ENCODE data around the gene WDR59. TPM values are rescaled to one million over a fixed set of nuclear protein-coding genes. Genes with fewer than 3 reads are reported as not detected.

The WDR59 gene
- total and polyA plus RNA-seq, 2 donors from 2014 or later, result 32.6 to 60.0 TPM

DNA sequence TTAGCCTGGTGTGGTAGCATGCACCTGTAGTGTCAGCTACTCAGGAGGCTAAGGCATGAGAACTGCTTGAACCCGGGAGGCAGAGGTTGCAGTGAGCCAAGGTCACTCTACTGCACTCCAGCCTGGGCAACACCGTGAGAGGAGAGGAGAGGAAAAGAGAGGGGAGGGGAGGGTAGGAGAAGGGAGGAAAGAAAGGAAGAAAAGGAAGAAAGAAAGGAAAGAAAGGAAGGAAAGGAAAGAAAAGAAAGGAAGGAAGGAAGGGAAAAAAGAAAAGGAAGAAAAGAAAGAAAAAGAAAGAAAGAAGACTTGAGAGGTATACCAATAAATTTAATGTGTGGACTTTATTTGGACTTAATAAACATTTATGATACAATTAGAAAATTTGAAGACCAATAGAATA, 143.5 kb downstream of the WDR59 start:
- TF ChIP-seq, protein P1, sequence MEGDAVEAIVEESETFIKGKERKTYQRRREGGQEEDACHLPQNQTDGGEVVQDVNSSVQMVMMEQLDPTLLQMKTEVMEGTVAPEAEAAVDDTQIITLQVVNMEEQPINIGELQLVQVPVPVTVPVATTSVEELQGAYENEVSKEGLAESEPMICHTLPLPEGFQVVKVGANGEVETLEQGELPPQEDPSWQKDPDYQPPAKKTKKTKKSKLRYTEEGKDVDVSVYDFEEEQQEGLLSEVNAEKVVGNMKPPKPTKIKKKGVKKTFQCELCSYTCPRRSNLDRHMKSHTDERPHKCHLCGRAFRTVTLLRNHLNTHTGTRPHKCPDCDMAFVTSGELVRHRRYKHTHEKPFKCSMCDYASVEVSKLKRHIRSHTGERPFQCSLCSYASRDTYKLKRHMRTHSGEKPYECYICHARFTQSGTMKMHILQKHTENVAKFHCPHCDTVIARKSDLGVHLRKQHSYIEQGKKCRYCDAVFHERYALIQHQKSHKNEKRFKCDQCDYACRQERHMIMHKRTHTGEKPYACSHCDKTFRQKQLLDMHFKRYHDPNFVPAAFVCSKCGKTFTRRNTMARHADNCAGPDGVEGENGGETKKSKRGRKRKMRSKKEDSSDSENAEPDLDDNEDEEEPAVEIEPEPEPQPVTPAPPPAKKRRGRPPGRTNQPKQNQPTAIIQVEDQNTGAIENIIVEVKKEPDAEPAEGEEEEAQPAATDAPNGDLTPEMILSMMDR (IDR thresholded peaks at IDR 0.05; ENCODE audit: borderline replicate concordance, extremely low read depth, insufficient read depth), result no peak
- Histone ChIP-seq H3K9ac (ENCODE audit: low read length in 3 of 3) (no peak overlapping the region), H3K27me3 (ENCODE audit: control insufficient read depth, insufficient read depth, low read length) (no peaks in the 10 kb centered on the region), H3K4me1 (ENCODE audit: control insufficient read depth in 2 of 3, insufficient read depth in 2 of 3, low read depth in 1 of 3, low read length in 3 of 3) (no peaks in the 10 kb centered on the region), H3K27ac (ENCODE audit: low read depth in 2 of 2, low read length in 2 of 2) (no peak overlapping the region), H3K4me3 (ENCODE audit: low read length in 3 of 3) (no peak overlapping the region), H3K36me3 (ENCODE audit: control insufficient read depth in 2 of 3, insufficient read depth in 3 of 3, low read length in 3 of 3) (no peaks in the 10 kb centered on the region), H3K9me3 (ENCODE audit: control insufficient read depth in 2 of 3, insufficient read depth in 1 of 3, low read length in 3 of 3) (no peaks in the 10 kb centered on the region)
- intact Hi-C loops (cut with DNase I), result no loop called here
- FAIRE-seq, result no peak
- no peak for DNase-seq

DNA sequence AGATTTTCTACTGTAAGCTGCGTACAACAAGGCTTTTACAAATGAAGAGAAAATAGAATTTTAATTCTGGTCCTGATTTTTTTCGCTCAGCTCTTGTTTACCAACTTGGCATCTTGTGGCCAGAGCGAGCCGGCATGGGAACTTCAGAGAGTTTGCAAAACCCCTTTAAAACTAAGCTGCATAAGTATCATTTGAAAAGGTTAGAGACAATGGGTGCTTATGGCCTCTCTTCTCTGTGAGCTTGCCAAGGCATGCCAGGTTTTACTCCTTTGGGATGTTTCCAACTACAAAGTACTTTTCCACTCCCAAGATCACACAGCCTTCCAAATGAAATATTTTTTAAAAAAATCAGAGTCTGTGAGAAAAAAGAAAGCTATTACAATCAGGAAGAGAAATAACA, 147.9 kb downstream of the WDR59 start:
- intact Hi-C loops (cut with DNase I), result no loop called here
- Histone ChIP-seq H3K9ac (ENCODE audit: low read length in 3 of 3) (no peak overlapping the region), H3K36me3 (ENCODE audit: control insufficient read depth in 2 of 3, insufficient read depth in 3 of 3, low read length in 3 of 3) (no peaks in the 10 kb centered on the region), H3K4me1 (ENCODE audit: control insufficient read depth in 2 of 3, insufficient read depth in 2 of 3, low read depth in 1 of 3, low read length in 3 of 3) (no peaks in the 10 kb centered on the region), H3K27me3 (ENCODE audit: control insufficient read depth, insufficient read depth, low read length) (no peaks in the 10 kb centered on the region), H3K4me3 (ENCODE audit: low read length in 3 of 3) (no peak overlapping the region), H3K27ac (ENCODE audit: low read depth in 2 of 2, low read length in 2 of 2) (no peak overlapping the region), H3K9me3 (ENCODE audit: control insufficient read depth in 2 of 3, insufficient read depth in 1 of 3, low read length in 3 of 3) (no peaks in the 10 kb centered on the region)
- no peak for DNase-seq
- FAIRE-seq, result no peak
- TF ChIP-seq, protein P1 (IDR thresholded peaks at IDR 0.05; ENCODE audit: borderline replicate concordance, extremely low read depth, insufficient read depth), result no peak

DNA sequence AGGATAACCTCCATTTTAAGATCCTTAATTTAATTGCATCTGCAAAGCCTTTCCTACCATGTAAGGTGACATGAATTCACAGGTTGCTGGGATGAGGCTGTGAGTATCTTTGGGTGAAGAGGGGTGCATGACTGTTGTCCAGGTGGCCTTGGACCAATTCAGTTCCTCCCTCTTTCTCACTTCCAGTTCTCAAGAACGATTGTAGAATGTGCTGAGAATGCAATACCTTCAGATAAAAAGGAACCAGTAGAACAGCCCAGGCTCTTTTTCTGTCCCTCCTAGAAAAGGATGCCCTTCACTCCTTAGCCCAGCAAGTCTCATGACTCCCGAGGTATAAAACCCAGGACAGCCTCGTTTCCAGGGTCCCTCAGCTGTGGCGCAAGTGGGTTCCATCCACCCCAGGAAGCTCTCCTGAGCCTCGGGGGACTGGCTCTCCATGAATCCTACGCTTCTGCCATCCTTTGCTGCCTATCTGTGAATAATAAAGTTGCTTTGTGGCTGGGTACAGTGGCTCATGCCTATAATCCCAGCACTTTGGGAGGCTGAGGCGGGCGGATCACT, 148.7 kb downstream of the WDR59 start:
- FAIRE-seq, result no peak
- Histone ChIP-seq H3K27ac (ENCODE audit: low read depth in 2 of 2, low read length in 2 of 2) (no peak overlapping the region), H3K27me3 (ENCODE audit: control insufficient read depth, insufficient read depth, low read length) (no peaks in the 10 kb centered on the region), H3K4me3 (ENCODE audit: low read length in 3 of 3) (no peak overlapping the region), H3K9ac (ENCODE audit: low read length in 3 of 3) (no peak overlapping the region), H3K4me1 (ENCODE audit: control insufficient read depth in 2 of 3, insufficient read depth in 2 of 3, low read depth in 1 of 3, low read length in 3 of 3) (no peaks in the 10 kb centered on the region), H3K36me3 (ENCODE audit: control insufficient read depth in 2 of 3, insufficient read depth in 3 of 3, low read length in 3 of 3) (no peaks in the 10 kb centered on the region), H3K9me3 (ENCODE audit: control insufficient read depth in 2 of 3, insufficient read depth in 1 of 3, low read length in 3 of 3) (no peaks in the 10 kb centered on the region)
- no peak for DNase-seq
- intact Hi-C loops (cut with DNase I), result no loop called here
- TF ChIP-seq, protein P1 (IDR thresholded peaks at IDR 0.05; ENCODE audit: borderline replicate concordance, extremely low read depth, insufficient read depth), result no peak

DNA sequence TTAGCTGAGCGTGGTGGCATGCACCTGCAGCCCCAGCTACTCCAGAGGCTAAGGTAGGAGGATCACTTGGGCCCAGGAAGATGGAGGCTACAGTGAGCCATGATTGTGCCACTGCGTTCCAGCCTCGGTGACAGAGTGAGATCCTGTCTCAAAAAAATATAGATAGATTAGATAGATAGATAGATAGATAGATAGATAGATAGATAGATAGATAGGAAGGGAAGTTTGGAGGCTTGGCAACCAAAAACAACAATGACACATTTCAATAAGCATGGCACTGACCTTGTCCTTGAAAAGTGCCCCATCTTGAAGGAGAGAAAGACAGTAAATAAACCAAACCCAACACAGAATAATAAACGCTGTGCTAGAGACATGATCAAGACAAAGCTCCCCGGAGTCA, 152.7 kb downstream of the WDR59 start:
- Histone ChIP-seq H3K4me1 (ENCODE audit: control insufficient read depth in 2 of 3, insufficient read depth in 2 of 3, low read depth in 1 of 3, low read length in 3 of 3) (no peaks in the 10 kb centered on the region), H3K9ac (ENCODE audit: low read length in 3 of 3) (no peak overlapping the region), H3K9me3 (ENCODE audit: control insufficient read depth in 2 of 3, insufficient read depth in 1 of 3, low read length in 3 of 3) (peaks cover 0 to 2% (median 0%) of the 10 kb centered on the region in 3 donors), H3K27ac (ENCODE audit: low read depth in 2 of 2, low read length in 2 of 2) (no peak overlapping the region), H3K27me3 (ENCODE audit: control insufficient read depth, insufficient read depth, low read length) (no peaks in the 10 kb centered on the region), H3K4me3 (ENCODE audit: low read length in 3 of 3) (no peak overlapping the region), H3K36me3 (ENCODE audit: control insufficient read depth in 2 of 3, insufficient read depth in 3 of 3, low read length in 3 of 3) (no peaks in the 10 kb centered on the region)
- FAIRE-seq, result no peak
- intact Hi-C loops (cut with DNase I), result no loop called here
- TF ChIP-seq, protein P1 (IDR thresholded peaks at IDR 0.05; ENCODE audit: borderline replicate concordance, extremely low read depth, insufficient read depth), result no peak
- DNase-seq, result no peak
